A673 (cell line): ENCODE measurements around the gene FRMD4A. TPM values are rescaled to one million over a fixed set of nuclear protein-coding genes. Genes with fewer than 3 reads are reported as not detected.
"Not testable (repeated sequence)": the region's sequence is repeated elsewhere in the genome, so short reads cannot be mapped to it uniquely, and the experiment has no call there.

Source experiments
- BruUV-seq: library from RNA; stranded (reverse); fragments of 400-500 nt; replicated peaks from 2 replicates; lab custom pipeline; 2021; lab: Mats Ljungman, UMichigan
- CTCF ChIA-PET: fragments of 300-600 bp; sonication (Branson Sonifier 250); formaldehyde crosslinking; loops from one replicate; lab custom pipeline; 2022; ENCODE audit warnings: antibody characterized with exemption; lab: Charles Lee
- POLR2A ChIA-PET: fragments of 300-600 bp; sonication (Branson Sonifier 250); formaldehyde crosslinking; loops from one replicate; lab custom pipeline; 2022; ENCODE audit warnings: antibody characterized with exemption; ENCODE audit not compliant: low non-redundant PET; lab: Charles Lee
- DNase-seq: peaks from one replicate; pipeline ENCODE4 v3.0.0-alpha.2; 2015; ENCODE audit warnings: low spot score
- H3K27ac ChIP-seq: fragments of 200-600 bp; sonication (generic); 2 replicates; pipeline ENCODE4 v1.5.1; 2016; ENCODE audit warnings: mixed run types, low read depth, mild to moderate bottlenecking, mixed read lengths, antibody characterized with exemption, low read length; ENCODE audit not compliant: poor library complexity, severe bottlenecking
- H3K27me3 ChIP-seq: fragments of 200-600 bp; sonication (generic); replicated peaks from 2 replicates; pipeline ENCODE4 v1.6.1; 2017; ENCODE audit warnings: mixed run types, low read depth, mild to moderate bottlenecking, mixed read lengths, antibody characterized with exemption, low read length; ENCODE audit not compliant: insufficient read depth, poor library complexity
- H3K36me3 ChIP-seq: fragments of 200-600 bp; sonication (generic); 2 replicates; pipeline ENCODE4 v1.6.1; 2016; ENCODE audit warnings: mixed run types, mild to moderate bottlenecking, mixed read lengths, antibody characterized with exemption, low read length; ENCODE audit not compliant: insufficient read depth, poor library complexity, severe bottlenecking
- H3K4me1 ChIP-seq: fragments of 200-600 bp; sonication (generic); 2 replicates; pipeline ENCODE4 v1.6.1; 2017; ENCODE audit warnings: mixed run types, mild to moderate bottlenecking, mixed read lengths, antibody characterized with exemption, low read length; ENCODE audit not compliant: insufficient read depth, poor library complexity, severe bottlenecking
- H3K4me3 ChIP-seq: fragments of 200-600 bp; sonication (generic); 2 replicates; pipeline ENCODE4 v1.5.1; 2016; ENCODE audit warnings: low read depth, mixed run types, mild to moderate bottlenecking, mixed read lengths, low read length; ENCODE audit not compliant: poor library complexity, severe bottlenecking
- H3K9me3 ChIP-seq: fragments of 200-600 bp; sonication (generic); 2 replicates; pipeline ENCODE4 v1.6.1; 2016; ENCODE audit warnings: mixed run types, low read depth, mild to moderate bottlenecking, mixed read lengths, antibody characterized with exemption, low read length; ENCODE audit not compliant: poor library complexity, severe bottlenecking
- CTCF ChIP-seq: fragments of 300-800, 200-600 bp; sonication (generic); conservative IDR thresholded peaks from 2 replicates; pipeline ENCODE4 v1.5.1; 2017; ENCODE audit warnings: low read depth, mild to moderate bottlenecking, antibody characterized with exemption, low read length, moderate library complexity, mixed read lengths
- EZH2 ChIP-seq: fragments of 200-600 bp; sonication (generic); IDR thresholded peaks from 2 replicates; pipeline ENCODE4 v1.6.1; 2017; ENCODE audit warnings: borderline replicate concordance, low read depth, mild to moderate bottlenecking, mixed read lengths, antibody characterized with exemption, low read length; ENCODE audit not compliant: poor library complexity, severe bottlenecking
- intact Hi-C: fragments of 100-400 bp; cut with micrococcal nuclease; formaldehyde crosslinking; loops from one replicate; pipeline ENCODE4 v1.10.0; 2022; ENCODE audit not compliant: unreplicated experiment
- total RNA-seq: library from RNA; stranded (reverse); gene quantifications from 2 replicates; pipeline ENCODE4 v1.2.3, GENCODE V29; 2021

The FRMD4A gene
- total RNA-seq, 1 experiment from 2014 or later, result 26.3 TPM

- CTCF ChIA-PET, result no interaction called here
- no TSS peak for BruUV-seq
- H3K27ac ChIP-seq, result no peak overlapping the region
- DNase-seq, result no peak
- H3K4me1 ChIP-seq, result no peaks in the 10 kb centered on the region
- H3K4me3 ChIP-seq, result no peak overlapping the region
- H3K27me3 ChIP-seq, result peaks cover 7% of the 10 kb centered on the region
- no peaks in the 10 kb centered on the region for H3K36me3 ChIP-seq
- no peaks in the 10 kb centered on the region for H3K9me3 ChIP-seq
- POLR2A ChIA-PET, result no interaction called here
- TF ChIP-seq CTCF (no peak), EZH2 (no peak)
- intact Hi-C loops, result no loop called here
Observed at GRCh38 chr10:13957856-13958255, 372.9 kb downstream of the FRMD4A start.

GRCh38 chr10:13956826-13957225 is 373.9 kb downstream of the FRMD4A start:
- DNase-seq, result no peak
- TF ChIP-seq EZH2 (no peak), CTCF (no peak)
- H3K4me3 ChIP-seq, result no peak overlapping the region
- CTCF ChIA-PET, result no interaction called here
- no peaks in the 10 kb centered on the region for H3K4me1 ChIP-seq
- no peak overlapping the region for H3K27ac ChIP-seq
- POLR2A ChIA-PET, result no interaction called here
- H3K36me3 ChIP-seq, result no peaks in the 10 kb centered on the region
- peaks cover 7% of the 10 kb centered on the region for H3K27me3 ChIP-seq
- H3K9me3 ChIP-seq, result no peaks in the 10 kb centered on the region
- intact Hi-C loops, result no loop called here
- BruUV-seq, result no TSS peak

- H3K27ac ChIP-seq, result no peak overlapping the region
- H3K4me3 ChIP-seq, result no peak overlapping the region
- ChIA-PET CTCF (no interaction called here), POLR2A (no interaction called here)
- DNase-seq, result no peak
- H3K4me1 ChIP-seq, result no peaks in the 10 kb centered on the region
- intact Hi-C loops, result no loop called here
- no peaks in the 10 kb centered on the region for H3K36me3 ChIP-seq
- peaks cover 7% of the 10 kb centered on the region for H3K27me3 ChIP-seq
- TF ChIP-seq EZH2 (no peak), CTCF (no peak)
- BruUV-seq, result no TSS peak
- H3K9me3 ChIP-seq, result no peaks in the 10 kb centered on the region
Observed at GRCh38 chr10:13955409-13956068, 375.2 kb downstream of the FRMD4A start.

- CTCF ChIA-PET, BruUV-seq, H3K36me3 ChIP-seq, H3K27me3 ChIP-seq, POLR2A ChIA-PET, H3K27ac ChIP-seq, DNase-seq, H3K4me3 ChIP-seq, intact Hi-C loops, H3K9me3 ChIP-seq, H3K4me1 ChIP-seq: not testable (repeated sequence)
Observed at GRCh38 chr10:13954195-13954594, 376.5 kb downstream of the FRMD4A start.
